Activated CD4-positive, alpha-beta T cell treated with anti-CD3 and anti-CD28 coated beads, Interleukin-2, Interleukin-6, amounts not matched to agents 100 ng/mL and 50 ng/mL, durations not matched to agents 16 hours and 8 hours (primary cell): ENCODE measurements around the gene TRIM28.
A peak's percentile ranks its signal among the peaks of the same experiment; 100 is the strongest.
"Not testable (repeated sequence)": the region's sequence is repeated elsewhere in the genome, so short reads cannot be mapped to it uniquely, and the experiment has no call there.

ENCODE experiments used
- DNase-seq: peaks from one replicate; pipeline ENCODE4 v3.0.0-alpha.2; 2020

Gene TRIM28

DNA sequence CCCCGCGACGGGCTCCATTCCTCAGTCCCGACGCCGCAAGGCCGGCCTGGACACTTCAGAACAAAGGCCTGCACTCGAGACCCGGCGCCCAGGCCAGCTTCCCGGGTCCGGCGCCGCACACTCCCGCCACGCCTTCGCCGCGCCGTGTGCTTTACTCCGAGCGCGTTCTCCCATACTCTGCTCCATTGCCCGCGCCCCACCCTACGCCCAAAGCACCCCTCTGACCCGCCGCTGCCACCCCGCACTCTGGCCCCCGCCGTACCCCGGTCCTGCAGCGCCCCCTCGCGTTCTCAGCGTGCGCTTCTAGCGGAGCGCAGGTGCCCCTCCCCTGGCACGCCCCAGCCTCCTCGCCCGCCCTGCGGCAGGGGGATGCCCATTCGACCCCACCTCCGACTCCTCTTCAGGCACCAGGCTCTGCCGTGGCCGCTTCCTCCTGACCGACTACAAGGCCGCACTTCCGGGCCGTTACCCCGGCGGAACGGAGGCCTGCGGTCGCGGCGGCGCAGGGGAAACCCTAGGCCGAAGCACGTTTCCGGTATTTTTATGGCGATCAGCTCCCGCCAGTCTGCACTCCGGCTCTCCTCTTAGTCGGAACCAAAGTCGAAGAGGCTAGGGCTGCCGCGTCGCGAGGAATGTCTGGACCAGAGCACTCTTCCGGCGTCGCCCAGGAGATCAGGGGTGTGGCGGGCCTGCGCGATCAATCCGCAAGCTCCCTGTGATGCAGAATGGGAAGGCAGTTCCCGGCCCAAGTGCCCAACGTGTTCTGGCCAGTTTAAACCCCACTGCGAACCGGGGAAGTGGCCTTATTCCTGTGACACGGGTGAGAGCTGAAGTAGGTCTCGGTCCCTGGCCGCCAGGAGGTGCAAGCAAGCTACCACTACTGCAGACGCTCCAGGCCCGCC, 24.3 kb upstream of the TRIM28 start, which contains the start of gene ZBTB45:
Gene ZBTB45, minus strand, starts transcription at position 456 of the 902 bp plus-strand sequence. CDS start 2,137 bp downstream, outside the sequence.
- peak; percentile 96 for DNase-seq

DNA sequence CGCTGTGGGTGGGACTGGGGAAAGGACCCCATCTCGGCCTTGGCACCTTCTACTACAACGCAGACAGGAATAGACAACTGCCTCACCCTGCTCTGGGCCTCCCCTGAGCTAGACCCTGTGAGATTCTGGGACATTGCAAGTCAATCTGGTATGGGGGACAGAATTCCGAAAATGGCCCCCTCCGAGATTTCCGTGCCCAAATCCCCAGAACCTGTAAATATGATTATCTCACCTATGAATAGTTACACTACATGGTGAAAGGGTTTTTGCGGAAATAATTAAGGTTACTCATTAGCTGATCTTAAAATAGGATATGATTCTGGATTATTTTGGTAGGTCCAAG, 23.6 kb upstream of the TRIM28 start:
- DNase-seq, result no peak

DNA sequence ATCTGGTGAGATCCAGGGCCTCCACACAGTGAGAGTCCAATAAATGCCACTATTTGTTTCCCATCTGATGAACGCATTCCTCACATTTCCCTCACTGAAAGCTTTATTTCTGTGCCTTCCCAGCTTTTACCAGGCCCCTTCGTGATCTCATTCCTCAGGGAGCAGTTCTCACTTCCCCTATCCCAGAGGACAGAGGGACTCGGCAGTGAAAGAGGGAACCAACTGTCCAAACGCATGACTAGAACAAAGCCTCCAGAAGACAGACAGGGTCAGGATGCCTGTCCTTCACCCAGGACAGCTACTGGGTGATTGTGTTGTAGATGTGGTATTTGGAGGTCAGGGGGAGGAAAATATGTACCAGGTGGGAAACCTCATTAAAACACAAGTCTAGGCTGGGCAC, 22.2 kb upstream of the TRIM28 start:
- no peak for DNase-seq

DNA sequence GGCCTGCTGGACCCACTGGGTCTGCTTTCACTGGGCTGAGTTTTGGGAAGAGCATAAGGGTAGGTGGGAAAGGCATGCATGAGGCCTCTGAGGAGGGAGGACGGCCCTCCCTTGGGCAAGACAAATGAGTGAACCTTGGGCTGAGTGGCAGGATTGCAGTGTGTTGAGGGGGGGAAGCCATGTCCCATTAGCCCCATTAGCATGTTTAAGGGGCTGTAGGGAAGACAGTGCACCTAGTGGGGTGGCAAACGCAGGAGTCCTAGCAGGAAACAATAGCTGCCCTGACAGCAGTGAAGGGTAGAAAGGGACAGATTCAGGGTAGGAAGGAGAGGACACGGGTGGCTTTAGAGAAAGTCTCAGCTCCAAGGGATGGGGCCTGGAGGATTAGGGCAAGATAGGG, 21.2 kb upstream of the TRIM28 start:
- DNase-seq, result no peak

DNA sequence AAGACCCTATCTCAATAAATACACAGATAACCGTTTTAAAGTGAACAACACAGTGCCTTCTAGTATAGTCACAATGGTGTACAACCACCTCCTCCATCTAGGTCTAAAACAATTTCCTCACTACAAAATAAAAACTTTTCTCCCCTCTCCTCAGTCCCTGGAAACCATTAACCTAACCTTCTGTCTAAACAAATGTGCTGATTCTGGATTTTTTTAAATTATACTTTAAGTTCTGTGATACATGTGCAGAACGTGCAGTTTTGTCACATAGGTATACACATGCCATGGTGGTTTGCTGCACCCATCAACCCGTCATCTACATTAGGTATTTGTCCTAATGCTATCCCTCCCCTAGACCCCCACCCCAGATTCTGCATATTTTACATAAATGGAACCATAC, 14.5 kb upstream of the TRIM28 start:
- no peak for DNase-seq

DNA sequence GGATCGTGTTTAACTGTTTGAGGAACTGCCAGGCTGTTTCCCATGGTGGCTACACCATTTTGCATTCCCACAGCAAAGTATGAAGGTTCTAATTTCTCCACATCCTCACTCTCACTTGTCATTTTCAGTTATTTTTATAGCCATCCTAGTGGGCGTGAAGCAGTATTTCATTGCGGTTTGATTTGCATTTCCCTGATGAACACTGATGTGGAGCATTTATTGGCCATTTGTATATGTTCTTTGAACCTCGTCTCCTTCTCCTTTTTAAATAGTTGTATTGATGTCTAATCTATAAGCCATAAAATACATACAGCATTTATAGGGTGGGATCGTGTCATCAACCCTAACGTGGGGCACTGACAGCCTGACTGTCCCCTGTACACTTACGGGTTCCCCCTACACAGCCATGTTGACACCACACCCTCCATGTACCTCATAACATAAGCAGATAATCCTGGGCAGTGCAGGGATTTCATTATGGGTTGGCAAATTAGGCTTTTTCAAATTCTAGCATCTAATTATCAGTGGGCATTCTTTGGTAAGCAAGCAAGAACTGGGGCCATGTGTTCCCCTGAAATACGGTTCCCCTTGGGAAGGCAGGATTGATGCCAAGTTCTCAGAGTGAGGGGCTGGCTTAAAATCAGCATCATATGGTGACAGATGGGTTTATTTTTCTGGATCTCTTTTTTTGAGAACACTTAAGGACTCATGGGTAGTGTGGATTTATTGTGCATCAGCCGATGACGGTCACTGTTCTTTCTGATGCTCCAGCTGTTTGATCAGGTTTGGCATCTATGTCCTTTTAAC, 12.6 kb upstream of the TRIM28 start:
- no peak for DNase-seq

DNA sequence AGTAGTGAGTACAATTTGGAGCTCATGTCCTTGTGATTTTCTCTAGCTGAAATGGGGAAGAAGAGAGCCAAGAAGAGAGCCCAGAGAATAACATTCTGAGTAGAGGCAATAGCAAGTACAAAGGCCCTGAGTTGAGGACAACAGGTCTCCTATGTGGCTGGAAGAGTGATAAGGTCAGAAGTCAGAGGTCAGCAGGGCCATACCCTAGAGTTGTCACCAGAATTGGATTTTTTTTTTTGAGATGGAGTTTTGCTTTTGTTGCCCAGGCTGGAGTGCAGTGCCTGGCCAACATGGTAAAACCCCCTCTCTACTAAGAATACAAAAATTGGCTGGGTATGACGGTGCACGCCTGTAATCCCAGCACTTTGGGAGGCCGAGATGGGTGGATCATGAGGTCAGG, 8.0 kb upstream of the TRIM28 start:
- DNase-seq, result no peak

DNA sequence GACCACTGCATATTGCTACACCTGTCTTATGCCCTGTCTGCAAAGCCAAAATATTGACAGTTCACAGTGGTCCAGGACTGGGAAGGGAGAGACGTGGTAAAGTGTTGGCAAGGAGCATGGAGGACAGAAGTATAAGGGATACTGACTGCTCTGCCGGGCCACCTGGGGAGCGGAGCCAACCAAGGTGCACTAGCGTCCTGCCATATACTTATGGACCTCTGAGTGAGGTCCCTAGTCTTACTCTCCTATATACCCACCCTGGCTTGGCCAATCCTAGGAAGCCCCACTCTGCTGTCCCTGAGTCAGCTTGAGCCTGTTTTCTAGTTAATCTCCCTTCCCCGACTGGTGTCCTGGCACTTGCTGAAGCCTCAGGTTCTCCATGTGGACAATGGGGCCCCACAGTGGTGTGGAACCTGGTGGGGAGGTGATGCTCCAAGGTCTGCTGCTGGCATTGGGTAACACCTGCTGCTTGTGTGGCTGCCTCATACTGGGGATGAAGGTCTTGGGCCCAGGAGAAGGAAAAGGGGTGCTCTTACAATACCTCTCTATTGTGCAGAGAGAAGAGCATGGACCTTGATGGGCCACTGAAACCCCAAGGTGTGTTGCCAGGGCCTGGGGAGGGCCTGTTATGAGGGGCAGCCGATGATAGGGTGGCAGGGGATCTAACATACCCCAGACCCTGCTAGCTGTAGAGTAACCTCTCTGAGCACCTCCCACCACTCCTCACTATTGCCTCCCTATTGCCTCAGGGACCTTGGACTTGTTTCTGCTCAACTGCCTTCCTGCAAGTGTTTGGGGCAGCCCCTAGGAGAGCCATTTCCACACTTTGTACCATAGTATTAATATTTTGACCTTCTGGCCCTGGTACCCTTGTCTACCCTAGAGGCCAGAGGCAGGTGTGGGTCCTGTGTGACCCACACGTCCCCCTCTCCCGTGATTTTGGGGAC, 6.7 kb upstream of the TRIM28 start:
- DNase-seq, result no peak

DNA sequence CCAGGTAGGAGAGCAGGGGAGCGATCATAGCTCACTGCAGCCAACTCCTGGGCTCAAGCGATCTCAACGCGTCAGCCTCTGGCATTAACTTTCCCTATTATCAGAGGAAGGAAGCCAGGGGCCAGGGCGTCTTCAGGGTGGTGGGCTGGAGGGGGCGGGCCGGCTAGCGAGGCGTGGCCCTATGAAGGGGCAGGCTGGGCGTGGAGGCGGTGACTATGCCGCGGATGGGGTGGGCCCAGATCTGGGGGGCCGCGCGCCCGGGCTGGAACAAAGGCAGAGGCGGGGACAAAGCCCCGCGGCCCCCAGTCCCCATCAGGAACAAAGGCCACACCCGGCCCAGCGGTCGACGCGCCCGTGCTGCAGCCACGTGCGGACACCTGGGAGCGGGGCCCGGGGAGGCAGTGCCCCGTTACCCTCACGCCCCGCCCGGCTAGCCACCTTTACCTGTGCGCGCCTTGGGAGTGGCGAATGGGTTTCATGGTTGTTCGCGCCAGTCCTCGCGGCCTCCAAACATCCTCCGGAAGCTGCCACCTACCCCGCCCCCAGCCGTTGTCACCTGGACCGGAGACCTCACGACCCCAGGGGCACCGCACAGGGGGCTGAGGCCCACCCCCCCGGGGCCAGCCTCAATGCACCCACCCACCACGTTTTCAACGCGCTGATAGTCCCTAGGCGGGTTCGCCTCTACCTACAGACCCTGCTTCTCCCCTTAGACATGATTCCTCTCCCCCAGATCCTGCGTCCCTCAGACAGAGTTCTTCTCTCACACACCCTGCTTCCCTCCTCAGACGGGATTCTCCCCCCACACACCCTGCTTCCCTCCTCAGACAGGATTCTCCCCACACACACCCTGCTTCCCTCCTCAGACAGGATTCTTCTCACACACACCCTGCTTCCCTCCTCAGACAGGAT, 5.4 kb upstream of the TRIM28 start:
- DNase-seq, result no peak

DNA sequence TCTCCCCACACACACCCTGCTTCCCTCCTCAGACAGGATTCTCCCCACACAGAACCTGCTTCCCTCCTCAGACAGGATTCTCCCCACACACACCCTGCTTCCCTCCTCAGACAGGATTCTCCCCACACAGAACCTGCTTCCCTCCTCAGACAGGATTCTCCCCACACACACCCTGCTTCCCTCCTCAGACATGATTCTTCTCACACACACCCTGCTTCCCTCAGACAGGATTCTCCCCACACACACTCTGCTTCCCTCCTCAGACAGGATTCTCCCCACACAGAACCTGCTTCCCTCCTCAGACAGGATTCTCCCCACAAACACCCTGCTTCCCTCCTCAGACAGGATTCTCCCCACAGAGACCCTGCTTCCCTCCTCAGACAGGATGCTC, 4.7 kb upstream of the TRIM28 start:
- DNase-seq, result not testable (repeated sequence)

DNA sequence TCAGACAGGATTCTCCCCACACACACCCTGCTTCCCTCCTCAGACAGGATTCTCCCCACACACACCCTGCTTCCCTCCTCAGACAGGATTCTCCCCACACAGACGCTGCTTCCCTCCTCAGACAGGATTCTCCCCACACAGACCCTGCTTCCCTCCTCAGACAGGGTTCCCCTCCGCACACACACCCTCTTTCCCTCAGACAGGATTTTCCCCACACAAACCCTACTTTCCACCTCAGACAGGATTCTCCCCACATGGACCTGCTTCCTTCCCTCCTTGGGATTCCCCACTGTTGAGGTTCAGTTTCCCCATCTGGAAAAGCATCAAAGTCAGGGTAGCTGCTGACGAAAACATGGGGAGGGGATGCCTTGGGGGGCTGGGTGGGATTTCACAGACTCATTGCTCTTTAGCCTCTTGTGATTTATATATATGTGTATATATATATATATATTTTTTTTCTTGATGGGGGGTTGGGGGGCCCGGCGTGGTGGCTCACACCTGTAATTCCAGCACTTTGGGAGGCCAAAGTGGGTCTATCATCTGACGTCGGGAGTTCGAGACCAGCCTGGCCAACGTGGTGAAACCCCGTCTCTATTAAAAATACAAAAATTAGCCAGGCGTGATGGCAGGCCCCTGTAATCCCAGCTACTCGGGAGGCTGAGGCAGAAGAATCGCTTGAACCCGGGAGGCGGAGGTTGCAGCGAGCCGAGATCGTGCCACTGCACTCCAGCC, 1.1 kb upstream of the TRIM28 start:
- DNase-seq, result not testable (repeated sequence)

DNA sequence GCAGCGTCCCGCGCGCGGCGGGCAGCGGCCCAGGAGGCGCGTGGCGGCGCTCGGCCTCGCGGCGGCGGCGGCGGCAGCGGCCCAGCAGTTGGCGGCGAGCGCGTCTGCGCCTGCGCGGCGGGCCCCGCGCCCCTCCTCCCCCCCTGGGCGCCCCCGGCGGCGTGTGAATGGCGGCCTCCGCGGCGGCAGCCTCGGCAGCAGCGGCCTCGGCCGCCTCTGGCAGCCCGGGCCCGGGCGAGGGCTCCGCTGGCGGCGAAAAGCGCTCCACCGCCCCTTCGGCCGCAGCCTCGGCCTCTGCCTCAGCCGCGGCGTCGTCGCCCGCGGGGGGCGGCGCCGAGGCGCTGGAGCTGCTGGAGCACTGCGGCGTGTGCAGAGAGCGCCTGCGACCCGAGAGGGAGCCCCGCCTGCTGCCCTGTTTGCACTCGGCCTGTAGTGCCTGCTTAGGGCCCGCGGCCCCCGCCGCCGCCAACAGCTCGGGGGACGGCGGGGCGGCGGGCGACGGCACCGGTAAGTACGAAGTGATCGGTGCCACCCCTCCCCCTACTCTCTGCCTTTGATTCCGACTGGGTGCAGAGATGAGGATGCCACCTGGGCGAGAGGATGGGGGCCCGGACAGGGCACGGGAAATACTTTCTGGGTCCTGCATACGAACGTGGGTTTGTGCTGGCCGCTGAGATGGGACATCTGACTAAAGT, 874 bp downstream of the TRIM28 start:
- DNase-seq, result peak; percentile 81

DNA sequence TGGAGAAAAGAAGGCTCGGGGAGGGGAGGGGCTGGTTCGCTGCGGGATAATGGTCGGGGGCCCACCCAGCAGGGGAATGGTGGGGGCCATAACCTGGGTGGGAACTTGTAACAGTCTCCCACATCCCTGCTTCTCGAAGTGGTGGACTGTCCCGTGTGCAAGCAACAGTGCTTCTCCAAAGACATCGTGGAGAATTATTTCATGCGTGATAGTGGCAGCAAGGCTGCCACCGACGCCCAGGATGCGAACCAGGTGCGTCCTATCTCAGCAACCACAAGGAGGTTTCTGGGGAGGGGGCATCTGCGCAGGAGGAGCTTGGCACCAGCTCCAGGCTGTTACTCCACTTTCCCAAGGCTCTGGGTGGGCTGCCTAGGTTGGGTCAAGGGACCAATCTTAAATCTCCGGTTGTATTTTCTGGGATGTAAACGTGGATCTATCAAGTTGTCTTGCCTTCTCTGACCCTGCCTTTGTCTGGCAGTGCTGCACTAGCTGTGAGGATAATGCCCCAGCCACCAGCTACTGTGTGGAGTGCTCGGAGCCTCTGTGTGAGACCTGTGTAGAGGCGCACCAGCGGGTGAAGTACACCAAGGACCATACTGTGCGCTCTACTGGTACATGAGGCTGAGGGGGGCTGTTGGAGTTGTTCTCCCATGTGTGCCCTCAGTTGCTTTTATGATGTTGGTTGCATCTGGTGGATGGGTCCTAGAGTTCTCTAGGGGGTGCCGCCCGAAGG, 1.6 kb downstream of the TRIM28 start:
- no peak for DNase-seq

DNA sequence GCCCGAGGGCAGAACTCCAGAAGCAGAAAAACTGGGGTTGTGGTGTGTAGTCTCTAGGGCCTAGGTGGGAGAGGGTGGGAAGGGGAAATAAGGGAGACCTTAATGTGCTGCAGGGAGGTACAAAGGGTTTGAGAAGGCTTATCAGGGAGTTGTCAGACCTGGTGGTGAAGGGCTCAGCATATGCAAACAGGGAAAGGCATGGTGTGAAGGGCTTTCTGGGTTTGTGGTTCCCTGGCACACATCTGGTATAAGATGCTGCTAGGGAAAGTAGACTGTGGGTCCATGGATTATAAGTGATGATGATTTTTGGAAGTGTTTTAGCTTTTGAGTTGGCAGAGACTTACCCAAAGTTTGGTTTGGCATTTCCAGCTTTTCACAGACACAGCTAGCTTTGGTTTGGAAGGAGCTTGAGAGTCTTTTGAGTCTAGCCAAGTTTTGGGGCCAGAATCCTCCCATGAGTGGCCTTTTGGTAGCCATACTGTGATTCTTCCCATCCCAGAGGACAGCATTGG, 2.2 kb downstream of the TRIM28 start:
- no peak for DNase-seq

DNA sequence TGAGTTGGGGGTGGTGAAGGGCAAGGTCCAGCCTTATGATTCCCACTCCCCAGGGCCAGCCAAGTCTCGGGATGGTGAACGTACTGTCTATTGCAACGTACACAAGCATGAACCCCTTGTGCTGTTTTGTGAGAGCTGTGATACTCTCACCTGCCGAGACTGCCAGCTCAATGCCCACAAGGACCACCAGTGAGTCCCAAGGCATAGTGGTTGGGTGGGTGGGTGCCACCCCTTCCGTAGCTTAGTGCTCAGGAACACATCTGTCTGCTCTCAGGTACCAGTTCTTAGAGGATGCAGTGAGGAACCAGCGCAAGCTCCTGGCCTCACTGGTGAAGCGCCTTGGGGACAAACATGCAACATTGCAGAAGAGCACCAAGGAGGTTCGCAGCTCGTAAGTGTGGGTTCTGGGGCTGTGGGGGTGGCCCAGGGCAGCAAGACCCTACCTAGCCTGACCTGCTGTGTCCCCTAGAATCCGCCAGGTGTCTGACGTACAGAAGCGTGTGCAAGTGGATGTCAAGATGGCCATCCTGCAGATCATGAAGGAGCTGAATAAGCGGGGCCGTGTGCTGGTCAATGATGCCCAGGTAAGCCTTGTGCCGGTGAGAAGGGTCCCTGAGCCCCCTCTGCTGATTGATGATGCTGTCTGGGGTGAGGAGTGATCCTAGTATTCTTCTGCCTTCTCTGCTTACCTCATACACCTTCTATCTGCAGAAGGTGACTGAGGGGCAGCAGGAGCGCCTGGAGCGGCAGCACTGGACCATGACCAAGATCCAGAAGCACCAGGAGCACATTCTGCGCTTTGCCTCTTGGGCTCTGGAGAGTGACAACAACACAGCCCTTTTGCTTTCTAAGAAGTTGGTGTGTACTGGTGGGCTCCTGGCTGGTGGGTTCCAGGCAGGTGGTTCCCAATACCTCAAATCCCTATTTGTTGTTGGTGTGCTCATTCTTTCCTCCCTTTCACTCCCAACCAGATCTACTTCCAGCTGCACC, 3.8 kb downstream of the TRIM28 start:
- DNase-seq, result no peak

DNA sequence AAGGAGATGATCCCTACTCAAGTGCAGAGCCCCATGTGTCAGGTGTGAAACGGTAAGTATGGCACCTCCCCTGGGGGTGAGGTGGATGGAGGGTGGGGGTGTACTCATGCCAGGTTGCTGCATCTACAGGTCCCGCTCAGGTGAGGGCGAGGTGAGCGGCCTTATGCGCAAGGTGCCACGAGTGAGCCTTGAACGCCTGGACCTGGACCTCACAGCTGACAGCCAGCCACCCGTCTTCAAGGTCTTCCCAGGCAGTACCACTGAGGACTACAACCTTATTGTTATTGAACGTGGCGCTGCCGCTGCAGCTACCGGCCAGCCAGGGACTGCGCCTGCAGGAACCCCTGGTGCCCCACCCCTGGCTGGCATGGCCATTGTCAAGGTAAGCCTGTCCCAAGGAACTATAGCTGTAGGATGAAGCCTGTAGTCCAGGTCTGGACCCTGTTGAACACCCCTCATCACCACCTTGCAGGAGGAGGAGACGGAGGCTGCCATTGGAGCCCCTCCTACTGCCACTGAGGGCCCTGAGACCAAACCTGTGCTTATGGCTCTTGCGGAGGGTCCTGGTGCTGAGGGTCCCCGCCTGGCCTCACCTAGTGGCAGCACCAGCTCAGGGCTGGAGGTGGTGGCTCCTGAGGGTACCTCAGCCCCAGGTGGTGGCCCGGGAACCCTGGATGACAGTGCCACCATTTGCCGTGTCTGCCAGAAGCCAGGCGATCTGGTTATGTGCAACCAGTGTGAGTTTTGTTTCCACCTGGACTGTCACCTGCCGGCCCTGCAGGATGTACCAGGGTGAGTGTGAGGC, 5.2 kb downstream of the TRIM28 start:
- no peak for DNase-seq

DNA sequence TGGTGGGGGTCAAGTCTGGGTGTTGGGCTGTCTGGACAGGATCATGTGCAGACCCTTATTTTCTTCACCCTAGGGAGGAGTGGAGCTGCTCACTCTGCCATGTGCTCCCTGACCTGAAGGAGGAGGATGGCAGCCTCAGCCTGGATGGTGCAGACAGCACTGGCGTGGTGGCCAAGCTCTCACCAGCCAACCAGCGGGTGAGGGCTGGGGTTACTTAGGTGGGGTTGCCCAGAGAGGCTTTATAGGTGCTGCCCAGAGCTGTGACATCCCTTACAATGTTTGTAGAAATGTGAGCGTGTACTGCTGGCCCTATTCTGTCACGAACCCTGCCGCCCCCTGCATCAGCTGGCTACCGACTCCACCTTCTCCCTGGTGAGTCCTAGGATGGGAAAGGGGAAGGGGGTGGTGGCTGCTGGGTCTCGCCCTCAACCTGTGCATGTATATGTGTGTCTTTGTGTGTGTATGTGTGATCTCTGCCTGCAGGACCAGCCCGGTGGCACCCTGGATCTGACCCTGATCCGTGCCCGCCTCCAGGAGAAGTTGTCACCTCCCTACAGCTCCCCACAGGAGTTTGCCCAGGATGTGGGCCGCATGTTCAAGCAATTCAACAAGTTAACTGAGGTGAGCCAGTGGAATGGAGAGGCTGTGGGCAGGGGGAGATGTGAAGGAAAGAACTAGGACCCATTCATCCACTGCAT, 5.9 kb downstream of the TRIM28 start:
- no peak for DNase-seq
